H1 (cell line): ENCODE data around the gene ASAP2.

Experiments used
- POLR2A ChIP-seq, 2 experiments: IDR thresholded peaks; 1 replicate in 1 of 2; 2 replicates in 1 of 2; pipeline ENCODE4 v1.6.1; 2011; ENCODE audit warnings: low read depth in 2 of 2, low read length in 2 of 2, mild to moderate bottlenecking in 2 of 2; ENCODE audit errors: control extremely low read depth in 1 of 2
- RBBP5 ChIP-seq: IDR thresholded peaks from 2 replicates; pipeline ENCODE4 v1.7.1; 2012; ENCODE audit warnings: low read depth, mild to moderate bottlenecking, inconsistent platforms, low read length, moderate library complexity, borderline replicate concordance
- YY1 ChIP-seq: IDR thresholded peaks from 2 replicates; pipeline ENCODE4 v1.6.1; 2011; ENCODE audit warnings: low read depth, mild to moderate bottlenecking, low read length
- ZNF274 ChIP-seq: IDR thresholded peaks from 2 replicates; pipeline ENCODE4 v1.7.0; 2012; ENCODE audit warnings: low read length, borderline replicate concordance; ENCODE audit errors: extremely low read depth
- TF ChIP-seq, protein P1 (sequence below), 3 experiments: IDR thresholded peaks; 1 replicate in 2 of 3; 2 replicates in 1 of 3; pipeline versions ENCODE4 v1.5.1 to v1.6.1; 2011; ENCODE audit warnings: low read length in 3 of 3, mild to moderate bottlenecking in 3 of 3, inconsistent platforms in 2 of 3, low read depth in 1 of 3, moderate library complexity in 1 of 3; ENCODE audit not compliant: insufficient read depth in 1 of 3; ENCODE audit errors: control extremely low read depth in 1 of 3

DNA sequence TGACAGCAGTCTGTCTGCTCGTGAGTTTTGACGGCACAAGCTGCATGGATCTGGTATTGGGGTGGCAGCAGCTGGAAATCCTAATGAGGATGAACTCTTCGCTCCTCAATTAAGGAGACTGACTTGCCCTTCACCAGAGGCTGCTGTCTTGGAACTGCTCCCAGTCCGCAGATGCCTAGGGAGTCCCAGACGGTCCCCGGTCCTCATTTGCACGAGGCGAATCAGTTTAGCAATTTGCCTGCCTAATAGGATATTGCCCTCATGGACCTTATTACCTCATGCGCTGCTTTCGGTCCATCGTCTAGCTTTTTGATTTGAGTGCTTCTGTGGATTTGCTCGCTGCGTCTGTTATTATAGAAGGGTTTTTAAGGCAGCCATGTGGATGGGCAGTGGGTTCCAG is 40.6 kb downstream of the ASAP2 start:
- no peak for TF ChIP-seq RBBP5
- no peak for TF ChIP-seq POLR2A (IDR thresholded peaks at IDR 0.05; ENCODE audit: control extremely low read depth in 1 of 2, low read depth in 2 of 2, low read length in 2 of 2)
- no peak for TF ChIP-seq ZNF274
- TF ChIP-seq, protein P1, sequence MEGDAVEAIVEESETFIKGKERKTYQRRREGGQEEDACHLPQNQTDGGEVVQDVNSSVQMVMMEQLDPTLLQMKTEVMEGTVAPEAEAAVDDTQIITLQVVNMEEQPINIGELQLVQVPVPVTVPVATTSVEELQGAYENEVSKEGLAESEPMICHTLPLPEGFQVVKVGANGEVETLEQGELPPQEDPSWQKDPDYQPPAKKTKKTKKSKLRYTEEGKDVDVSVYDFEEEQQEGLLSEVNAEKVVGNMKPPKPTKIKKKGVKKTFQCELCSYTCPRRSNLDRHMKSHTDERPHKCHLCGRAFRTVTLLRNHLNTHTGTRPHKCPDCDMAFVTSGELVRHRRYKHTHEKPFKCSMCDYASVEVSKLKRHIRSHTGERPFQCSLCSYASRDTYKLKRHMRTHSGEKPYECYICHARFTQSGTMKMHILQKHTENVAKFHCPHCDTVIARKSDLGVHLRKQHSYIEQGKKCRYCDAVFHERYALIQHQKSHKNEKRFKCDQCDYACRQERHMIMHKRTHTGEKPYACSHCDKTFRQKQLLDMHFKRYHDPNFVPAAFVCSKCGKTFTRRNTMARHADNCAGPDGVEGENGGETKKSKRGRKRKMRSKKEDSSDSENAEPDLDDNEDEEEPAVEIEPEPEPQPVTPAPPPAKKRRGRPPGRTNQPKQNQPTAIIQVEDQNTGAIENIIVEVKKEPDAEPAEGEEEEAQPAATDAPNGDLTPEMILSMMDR (IDR thresholded peaks at IDR 0.05; ENCODE audit: control extremely low read depth in 1 of 3, insufficient read depth in 1 of 3, low read depth in 1 of 3, low read length in 3 of 3), result no peak
- TF ChIP-seq YY1, result no peak
